ENCODE results near the gene HECTD3. TPM values are rescaled to one million over a fixed set of nuclear protein-coding genes. Genes with fewer than 3 reads are reported as not detected.

Gene HECTD3
- total and polyA plus RNA-seq, 2 donors from 2014 or later: 27.5 to 42.1 TPM

GRCh38 chr1:45009296-45009865 lies 1.7 kb downstream of the HECTD3 start:
- H3K4me1 ChIP-seq (ENCODE audit: control insufficient read depth in 2 of 3, insufficient read depth in 2 of 3, low read depth in 1 of 3, low read length in 3 of 3): peaks cover 6 to 34% (median 10%) of the 10 kb centered on the region in 3 donors
- no peak for FAIRE-seq
- no peak overlapping the region for H3K27ac ChIP-seq (ENCODE audit: low read depth in 2 of 2, low read length in 2 of 2)
- H3K36me3 ChIP-seq (ENCODE audit: control insufficient read depth in 2 of 3, insufficient read depth in 3 of 3, low read length in 3 of 3): peaks cover 16 to 47% (median 46%) of the 10 kb centered on the region in 3 donors
- no peaks in the 10 kb centered on the region for H3K9me3 ChIP-seq (ENCODE audit: control insufficient read depth in 2 of 3, insufficient read depth in 1 of 3, low read length in 3 of 3)
- peak overlapping the region in 1 of 3 donors; percentile 37 for H3K9ac ChIP-seq (ENCODE audit: low read length in 3 of 3)
- peak overlapping the region in 1 of 3 donors; percentile 91 for H3K4me3 ChIP-seq (ENCODE audit: low read length in 3 of 3)
- intact Hi-C loops (cut with DNase I): no loop called here
- no peaks in the 10 kb centered on the region for H3K27me3 ChIP-seq (ENCODE audit: control insufficient read depth, insufficient read depth, low read length)
- TF ChIP-seq, protein P1, sequence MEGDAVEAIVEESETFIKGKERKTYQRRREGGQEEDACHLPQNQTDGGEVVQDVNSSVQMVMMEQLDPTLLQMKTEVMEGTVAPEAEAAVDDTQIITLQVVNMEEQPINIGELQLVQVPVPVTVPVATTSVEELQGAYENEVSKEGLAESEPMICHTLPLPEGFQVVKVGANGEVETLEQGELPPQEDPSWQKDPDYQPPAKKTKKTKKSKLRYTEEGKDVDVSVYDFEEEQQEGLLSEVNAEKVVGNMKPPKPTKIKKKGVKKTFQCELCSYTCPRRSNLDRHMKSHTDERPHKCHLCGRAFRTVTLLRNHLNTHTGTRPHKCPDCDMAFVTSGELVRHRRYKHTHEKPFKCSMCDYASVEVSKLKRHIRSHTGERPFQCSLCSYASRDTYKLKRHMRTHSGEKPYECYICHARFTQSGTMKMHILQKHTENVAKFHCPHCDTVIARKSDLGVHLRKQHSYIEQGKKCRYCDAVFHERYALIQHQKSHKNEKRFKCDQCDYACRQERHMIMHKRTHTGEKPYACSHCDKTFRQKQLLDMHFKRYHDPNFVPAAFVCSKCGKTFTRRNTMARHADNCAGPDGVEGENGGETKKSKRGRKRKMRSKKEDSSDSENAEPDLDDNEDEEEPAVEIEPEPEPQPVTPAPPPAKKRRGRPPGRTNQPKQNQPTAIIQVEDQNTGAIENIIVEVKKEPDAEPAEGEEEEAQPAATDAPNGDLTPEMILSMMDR (IDR thresholded peaks at IDR 0.05; ENCODE audit: borderline replicate concordance, extremely low read depth, insufficient read depth): no peak
- DNase-seq: no peak

DNA sequence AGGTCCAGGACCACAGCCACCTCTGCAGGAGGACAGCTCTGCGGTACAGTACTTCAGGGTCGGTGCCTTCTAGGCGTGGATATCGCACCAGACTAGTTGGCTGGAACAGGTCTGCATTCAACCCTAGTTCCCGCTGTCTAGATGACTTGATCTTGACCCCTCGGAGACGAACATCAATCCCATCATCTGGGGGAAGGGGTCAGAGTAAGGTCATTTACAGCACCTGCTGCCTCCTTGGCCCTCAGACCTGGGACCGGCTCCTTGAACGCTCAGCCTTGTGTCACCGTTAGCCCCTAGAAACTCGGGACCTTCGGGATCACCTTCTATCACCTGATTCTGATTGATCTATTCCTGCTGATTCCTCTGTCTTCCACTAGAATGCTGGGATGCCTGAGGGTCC lies 2.6 kb downstream of the HECTD3 start:
- Histone ChIP-seq H3K27ac (ENCODE audit: low read depth in 2 of 2, low read length in 2 of 2) (no peak overlapping the region), H3K36me3 (ENCODE audit: control insufficient read depth in 2 of 3, insufficient read depth in 3 of 3, low read length in 3 of 3) (peaks cover 12 to 51% (median 49%) of the 10 kb centered on the region in 3 donors), H3K9ac (ENCODE audit: low read length in 3 of 3) (no peak overlapping the region), H3K4me3 (ENCODE audit: low read length in 3 of 3) (no peak overlapping the region), H3K27me3 (ENCODE audit: control insufficient read depth, insufficient read depth, low read length) (no peaks in the 10 kb centered on the region), H3K9me3 (ENCODE audit: control insufficient read depth in 2 of 3, insufficient read depth in 1 of 3, low read length in 3 of 3) (no peaks in the 10 kb centered on the region), H3K4me1 (ENCODE audit: control insufficient read depth in 2 of 3, insufficient read depth in 2 of 3, low read depth in 1 of 3, low read length in 3 of 3) (peaks cover 6 to 31% (median 10%) of the 10 kb centered on the region in 3 donors)
- DNase-seq: no peak
- no peak for FAIRE-seq
- TF ChIP-seq, protein P1 (IDR thresholded peaks at IDR 0.05; ENCODE audit: borderline replicate concordance, extremely low read depth, insufficient read depth): no peak
- intact Hi-C loops (cut with DNase I): no loop called here

- Histone ChIP-seq H3K9me3 (ENCODE audit: control insufficient read depth in 2 of 3, insufficient read depth in 1 of 3, low read length in 3 of 3) (no peaks in the 10 kb centered on the region), H3K9ac (ENCODE audit: low read length in 3 of 3) (no peak overlapping the region), H3K36me3 (ENCODE audit: control insufficient read depth in 2 of 3, insufficient read depth in 3 of 3, low read length in 3 of 3) (peaks cover 12 to 52% (median 51%) of the 10 kb centered on the region in 3 donors), H3K27me3 (ENCODE audit: control insufficient read depth, insufficient read depth, low read length) (no peaks in the 10 kb centered on the region), H3K27ac (ENCODE audit: low read depth in 2 of 2, low read length in 2 of 2) (no peak overlapping the region), H3K4me1 (ENCODE audit: control insufficient read depth in 2 of 3, insufficient read depth in 2 of 3, low read depth in 1 of 3, low read length in 3 of 3) (peaks cover 6 to 27% (median 10%) of the 10 kb centered on the region in 3 donors), H3K4me3 (ENCODE audit: low read length in 3 of 3) (no peak overlapping the region)
- intact Hi-C loops (cut with DNase I): no loop called here
- FAIRE-seq (no peak), DNase-seq (no peak)
- TF ChIP-seq, protein P1 (IDR thresholded peaks at IDR 0.05; ENCODE audit: borderline replicate concordance, extremely low read depth, insufficient read depth): no peak
These were observed 3.0 kb downstream of the HECTD3 start for GRCh38 chr1:45008076-45008475.
